Endometrium (tissue), 2 donors: ENCODE data around the gene CLMN.

Experiments
- FAIRE-seq: peaks from 2 replicates; lab custom pipeline; 2012; peaks lifted over from hg19 to GRCh38; lab: Jason Lieb, UNC
- donor health status: control.
- donor health status: control.

CLMN gene

GRCh38 chr14:95320078-95320895, 579 bp upstream of the CLMN start:
- FAIRE-seq = no peak

GRCh38 chr14:95318399-95319311, 1.1 kb downstream of the CLMN start:
- FAIRE-seq = no peak

GRCh38 chr14:95317817-95318343, 1.8 kb downstream of the CLMN start:
- FAIRE-seq = no peak

GRCh38 chr14:95316821-95317220, 2.9 kb downstream of the CLMN start:
- FAIRE-seq = no peak

GRCh38 chr14:95315579-95315978, 4.1 kb downstream of the CLMN start:
- no peak for FAIRE-seq

GRCh38 chr14:95315156-95315555, 4.6 kb downstream of the CLMN start:
- FAIRE-seq = no peak

- FAIRE-seq = no peak
Measured at GRCh38 chr14:95314609-95315008, 5.1 kb downstream of the CLMN start.

- no peak for FAIRE-seq
Measured at GRCh38 chr14:95313707-95314106, 6.0 kb downstream of the CLMN start.

- no peak for FAIRE-seq
Measured at GRCh38 chr14:95313190-95313589, 6.5 kb downstream of the CLMN start.

GRCh38 chr14:95312311-95312710, 7.4 kb downstream of the CLMN start:
- no peak for FAIRE-seq

GRCh38 chr14:95311752-95312151, 8.0 kb downstream of the CLMN start:
- FAIRE-seq = no peak

GRCh38 chr14:95310635-95311380, 8.9 kb downstream of the CLMN start:
- no peak for FAIRE-seq

GRCh38 chr14:95309261-95310051, 10.3 kb downstream of the CLMN start:
- no peak for FAIRE-seq

GRCh38 chr14:95308073-95308472, 11.6 kb downstream of the CLMN start:
- no peak for FAIRE-seq

- no peak for FAIRE-seq
Measured at GRCh38 chr14:95307402-95308041, 12.2 kb downstream of the CLMN start.

- no peak for FAIRE-seq
Measured at GRCh38 chr14:95305940-95306339, 13.8 kb downstream of the CLMN start.

- FAIRE-seq = no peak
Measured at GRCh38 chr14:95305145-95305544, 14.6 kb downstream of the CLMN start.

GRCh38 chr14:95304342-95304741, 15.4 kb downstream of the CLMN start:
- FAIRE-seq = no peak

- FAIRE-seq = no peak
Measured at GRCh38 chr14:95303552-95303951, 16.2 kb downstream of the CLMN start.

GRCh38 chr14:95302667-95303506, 16.8 kb downstream of the CLMN start:
- FAIRE-seq = no peak
